Mesendoderm (in vitro differentiated cells): ENCODE data around the gene PCYT1A. TPM values are rescaled to one million over a fixed set of nuclear protein-coding genes. Genes with fewer than 3 reads are reported as not detected.

Experiments
- small RNA-seq: library from polyadenylated mRNA; stranded (forward); fragments of <200 nt; extraction: miRNeasy Mini kit (QIAGEN cat#:217004); gene quantifications from one replicate; pipeline ENCODE3, GENCODE V24; 2013; ENCODE audit not compliant: insufficient read depth

The PCYT1A gene

Small RNA genes lying within 50 kb of the gene (small RNA-seq; reads per million reads assigned to genes)
- gene AC069257.2, result not detected
- not detected for gene RF00019
